Putamen (tissue), 1 donor: ENCODE results near the gene SH2B3.
"Not testable (repeated sequence)": the region's sequence is repeated elsewhere in the genome, so short reads cannot be mapped to it uniquely, and the experiment has no call there.

Experiments
- DNase-seq: peaks from one replicate; pipeline ENCODE4 v3.0.0-alpha.2; 2016; ENCODE audit warnings: low spot score

Gene SH2B3

DNA sequence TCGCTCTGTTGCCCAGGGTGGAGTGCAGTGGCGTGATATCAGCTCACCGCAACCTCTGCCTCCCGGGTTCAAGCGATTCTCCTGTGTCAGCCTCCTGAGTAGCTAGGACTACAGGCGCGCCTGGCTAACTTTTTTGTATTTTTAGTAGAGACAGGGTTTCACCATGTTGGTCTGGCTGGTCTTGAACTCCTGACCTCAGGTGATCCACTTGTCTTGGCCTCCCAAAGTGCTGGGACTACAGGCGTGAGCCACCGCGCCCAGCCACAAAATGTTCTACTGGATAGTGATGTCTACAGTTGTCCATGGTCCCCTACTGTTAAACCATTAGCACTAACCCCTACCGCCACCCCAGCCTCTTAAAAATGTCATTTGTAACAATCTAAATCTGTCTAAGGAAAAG lies 54.4 kb downstream of the SH2B3 start:
- DNase-seq, result not testable (repeated sequence)

DNA sequence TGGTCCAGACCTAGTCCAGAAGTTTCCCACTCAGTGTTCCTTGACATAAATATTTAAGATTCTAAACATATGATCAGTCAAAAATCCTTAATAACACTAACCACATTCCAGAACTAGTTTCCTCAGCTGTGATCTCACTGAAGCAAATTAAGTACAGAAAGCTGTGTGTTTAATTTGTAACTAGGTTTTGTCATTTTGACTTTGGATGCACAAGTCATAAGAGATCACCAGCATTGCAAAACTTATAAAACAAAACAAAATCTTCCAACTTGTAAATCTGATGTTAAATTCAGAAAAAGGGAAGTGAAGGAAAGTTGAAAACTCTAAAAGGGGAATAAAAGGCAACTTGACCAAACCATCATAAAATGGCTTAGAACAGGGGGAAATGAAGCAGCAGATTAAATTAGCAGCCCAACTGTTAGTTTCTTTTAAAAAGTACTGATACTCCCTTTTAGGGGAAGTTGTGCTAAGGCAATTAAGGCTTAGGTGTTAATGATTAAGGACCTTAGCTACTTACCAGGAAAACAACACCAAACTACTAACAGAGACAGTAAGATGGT lies 56.6 kb downstream of the SH2B3 start:
- no peak for DNase-seq

DNA sequence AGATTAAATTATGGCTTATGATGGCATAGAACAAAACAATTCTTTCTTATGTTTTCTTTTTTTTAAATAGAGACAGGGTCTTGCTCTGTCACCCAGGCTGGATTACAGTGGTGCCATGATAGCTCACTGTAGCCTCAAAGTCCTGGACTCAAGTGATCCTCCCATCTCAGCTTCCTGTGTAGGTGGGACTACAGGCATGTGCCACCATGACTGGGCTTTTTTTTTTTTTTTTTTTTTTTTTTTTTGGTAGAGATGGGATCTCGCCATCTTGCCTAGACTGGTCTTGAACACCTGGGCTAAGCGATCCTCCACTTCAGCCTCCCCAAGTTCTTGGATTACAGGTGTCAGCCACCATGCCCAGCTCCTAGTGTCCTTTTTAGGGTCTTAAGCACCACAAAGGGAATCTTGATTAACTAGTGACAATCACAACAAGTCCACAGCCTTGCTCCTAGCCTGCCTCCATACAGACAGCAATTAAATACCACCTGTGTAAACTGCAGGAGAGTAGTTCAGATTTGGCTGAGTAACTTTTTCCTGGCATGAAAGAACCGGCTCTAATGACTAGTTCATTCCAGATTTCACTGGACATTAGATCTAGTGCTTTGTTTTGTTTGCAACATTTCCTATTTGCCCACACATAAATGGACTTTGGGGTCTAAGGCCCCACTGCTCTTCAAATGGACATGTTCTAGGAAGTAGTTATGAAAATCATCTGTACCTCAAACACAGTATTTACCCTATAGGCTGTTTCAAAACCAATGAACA lies 61.6 kb downstream of the SH2B3 start:
- DNase-seq, result no peak

DNA sequence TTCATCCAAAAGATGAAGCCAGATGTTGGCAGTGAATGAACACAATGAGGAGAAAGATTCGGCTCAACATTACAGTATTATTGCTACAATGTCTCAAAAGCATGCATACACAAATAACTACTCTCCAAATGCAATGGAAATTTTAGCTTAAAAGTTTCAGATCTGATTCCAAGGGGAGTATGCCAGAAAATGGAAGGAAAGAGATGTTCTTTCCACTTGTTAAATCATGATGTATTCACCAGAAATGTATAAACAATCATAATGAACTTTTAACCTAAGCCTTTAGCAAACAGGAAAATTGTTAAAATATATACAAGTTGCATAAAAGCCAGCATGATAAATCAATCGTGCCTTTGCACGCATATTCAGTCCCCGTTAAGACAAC lies 62.1 kb downstream of the SH2B3 start:
- no peak for DNase-seq

DNA sequence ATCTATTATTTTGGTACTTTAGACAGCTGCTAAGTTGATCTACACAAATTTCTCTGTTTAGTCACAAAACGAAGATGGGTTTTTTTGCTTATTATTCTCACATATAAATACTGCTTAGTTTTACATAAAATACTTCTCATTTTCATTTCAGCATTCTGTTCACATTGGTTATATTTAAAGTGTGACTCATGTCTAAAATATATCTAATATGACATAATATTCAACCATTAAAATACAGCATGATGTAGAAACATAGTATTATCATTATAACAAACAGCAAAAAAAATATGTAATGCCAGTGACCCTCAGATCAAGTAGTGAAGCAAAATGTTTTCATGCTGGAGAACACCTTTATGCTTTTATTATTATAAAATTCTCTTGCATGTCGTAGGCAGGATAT lies 63.7 kb downstream of the SH2B3 start:
- DNase-seq, result no peak

DNA sequence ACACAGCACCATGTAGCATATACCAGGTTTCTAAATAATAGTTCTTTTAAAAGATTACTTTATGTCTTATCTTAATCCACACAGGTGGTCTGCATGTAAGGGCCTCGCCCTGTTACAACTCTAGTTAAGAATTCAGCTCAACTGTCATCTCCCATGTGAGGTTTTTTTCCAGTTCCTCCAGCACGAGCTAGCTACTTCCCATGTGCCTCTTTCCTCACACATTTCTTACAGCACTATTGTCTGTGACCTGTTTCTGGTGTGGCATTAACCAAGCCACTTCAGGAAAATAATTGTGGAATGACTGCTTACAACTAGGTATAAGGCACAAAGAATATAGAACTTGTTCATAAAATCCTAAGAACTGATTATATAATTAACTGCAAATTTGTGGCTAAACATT lies 65.5 kb downstream of the SH2B3 start:
- no peak for DNase-seq

DNA sequence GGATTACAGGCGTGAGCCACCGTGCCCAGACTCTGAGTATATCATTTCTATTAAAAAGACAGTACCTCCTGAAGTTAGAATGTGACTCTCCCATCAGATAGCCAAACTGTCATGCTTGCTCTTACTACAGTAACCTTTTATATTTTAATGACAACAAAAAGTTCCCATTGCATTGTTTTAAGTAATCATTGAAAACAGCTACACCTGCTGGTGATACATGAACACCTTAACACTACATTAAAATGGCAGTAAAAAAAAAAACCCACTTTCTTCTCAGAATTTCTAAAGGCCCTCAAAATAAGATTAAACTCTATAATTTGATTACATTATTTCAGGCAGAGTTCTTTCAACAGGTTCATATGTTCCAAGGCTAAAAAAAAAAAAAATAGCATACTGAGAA lies 76.7 kb downstream of the SH2B3 start:
- DNase-seq, result no peak

DNA sequence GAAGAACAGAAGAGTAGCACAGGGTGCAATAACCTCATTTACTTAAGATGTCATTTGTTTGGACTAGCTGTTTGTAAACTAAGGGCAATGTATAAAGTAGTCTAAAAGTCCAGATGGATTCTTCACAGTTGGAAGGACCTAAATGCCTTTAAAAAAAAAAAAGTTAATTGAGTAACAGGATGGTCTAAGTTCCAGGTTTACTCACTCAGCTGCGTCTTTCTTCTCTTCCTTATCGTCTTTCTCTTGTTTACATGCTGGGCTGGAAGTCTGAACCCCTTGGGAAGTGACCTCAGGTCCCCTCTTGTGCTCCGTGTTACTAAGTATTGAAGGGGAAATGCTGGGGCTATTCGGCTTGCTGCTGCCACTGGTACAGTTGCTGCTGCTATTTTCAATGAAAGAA lies 82.5 kb downstream of the SH2B3 start:
- DNase-seq, result peak; percentile 6

DNA sequence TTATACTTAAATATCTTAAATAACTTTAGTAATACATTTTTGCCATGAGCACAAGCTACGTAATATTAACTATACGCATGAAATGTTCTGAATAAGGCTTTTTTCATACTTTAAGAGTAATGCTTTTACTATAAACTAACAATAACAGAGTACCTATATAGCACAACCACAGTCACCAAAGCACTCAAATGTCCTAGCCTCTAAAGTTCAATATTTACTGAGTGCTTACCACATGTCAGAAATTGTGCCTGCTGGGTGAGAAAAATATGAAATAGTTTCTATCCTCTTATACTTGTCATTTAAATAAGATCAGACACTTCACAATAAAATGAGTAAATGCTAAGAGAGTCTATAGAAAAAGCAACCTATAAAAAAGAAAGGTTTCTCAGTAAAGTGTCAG lies 83.1 kb downstream of the SH2B3 start:
- no peak for DNase-seq

DNA sequence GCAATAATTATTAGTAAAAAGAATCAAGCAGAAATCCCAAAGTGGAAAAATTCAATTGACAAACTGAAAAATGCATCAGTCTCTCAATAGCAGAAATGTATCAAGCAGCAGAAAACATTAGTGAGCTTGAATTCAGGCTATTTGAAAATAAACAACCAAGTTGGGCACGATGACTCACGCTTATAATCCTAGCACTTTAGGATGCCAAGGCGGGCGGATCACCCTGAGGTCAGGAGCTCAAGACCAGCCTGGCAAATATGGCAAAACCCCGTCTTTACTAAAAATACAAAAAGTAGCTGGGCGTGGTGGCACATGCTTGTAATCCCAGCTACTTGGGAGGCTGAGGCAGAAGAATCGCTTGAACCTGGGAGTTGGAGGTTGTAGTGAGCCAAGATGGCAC lies 87.3 kb downstream of the SH2B3 start:
- DNase-seq, result not testable (repeated sequence)

DNA sequence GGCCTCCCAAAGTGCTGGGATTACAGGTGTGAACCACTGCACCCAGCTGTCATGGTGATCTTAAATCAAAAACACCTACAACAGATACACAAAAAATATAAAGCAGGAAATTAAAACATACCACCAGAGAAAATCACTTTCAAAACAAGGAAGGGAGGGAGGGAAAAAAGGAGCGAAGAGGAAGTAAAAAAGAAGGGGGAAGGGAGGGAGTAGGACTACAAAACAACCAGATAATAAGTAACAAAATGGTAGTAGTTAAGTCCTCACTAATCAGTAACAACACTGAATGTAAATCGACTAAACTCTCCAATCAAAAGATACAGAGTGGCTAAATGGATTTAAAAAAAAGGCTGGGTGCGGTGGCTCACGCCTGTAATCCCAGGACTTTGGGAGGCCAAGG lies 89.0 kb downstream of the SH2B3 start:
- DNase-seq, result no peak
